Caco-2 (cell line): ENCODE measurements around the gene KPNA4. TPM values are rescaled to one million over a fixed set of nuclear protein-coding genes. Genes with fewer than 3 reads are reported as not detected.

ENCODE experiments used
- BruUV-seq: library from RNA; stranded (reverse); fragments of 400-500 nt; replicated peaks from 2 replicates; lab custom pipeline; 2021; lab: Mats Ljungman, UMichigan
- CTCF ChIA-PET: fragments of 300-600 bp; sonication (Branson Sonifier 250); formaldehyde crosslinking; loops from one replicate; lab custom pipeline; 2022; ENCODE audit warnings: antibody characterized with exemption; lab: Charles Lee
- POLR2A ChIA-PET: fragments of 300-600 bp; sonication (Branson Sonifier 250); formaldehyde crosslinking; loops from one replicate; lab custom pipeline; 2022; ENCODE audit warnings: antibody characterized with exemption; lab: Charles Lee
- DNase-seq, 2 experiments: peaks; one replicate each; pipeline versions ENCODE4 v3.0.0 to v3.0.0-alpha.2; 2020 to 2022
- H3K27me3 ChIP-seq: replicated peaks from 2 replicates; pipeline ENCODE4 v1.6.0; 2011; ENCODE audit warnings: low read length; ENCODE audit not compliant: control insufficient read depth, insufficient read depth
- H3K36me3 ChIP-seq: 2 replicates; pipeline ENCODE4 v1.5.1; 2011; ENCODE audit warnings: low read length; ENCODE audit not compliant: control insufficient read depth, insufficient read depth
- H3K4me1 ChIP-seq: fragments of 250-450 bp; sonication (Bioruptor Pico); 2 replicates; pipeline ENCODE4 v1.5.1; 2020; ENCODE audit warnings: mild to moderate bottlenecking
- H3K4me3 ChIP-seq: 2 replicates; pipeline ENCODE4 v1.5.1; 2011; ENCODE audit warnings: low read depth, mild to moderate bottlenecking, control low read depth, low read length
- H3K9me3 ChIP-seq: fragments of 250-450 bp; sonication (Bioruptor Pico); 2 replicates; pipeline ENCODE4 v1.5.1; 2020; ENCODE audit warnings: mild to moderate bottlenecking, moderate library complexity
- H3K27ac Mint-ChIP-seq: one replicate; pipeline ENCODE4 v1.8.0; 2022; ENCODE audit warnings: mixed read lengths; ENCODE audit not compliant: unreplicated experiment
- H3K27me3 Mint-ChIP-seq: one replicate; pipeline ENCODE4 v1.8.0; 2022; ENCODE audit warnings: mixed read lengths; ENCODE audit not compliant: insufficient read depth, unreplicated experiment
- H3K36me3 Mint-ChIP-seq: one replicate; pipeline ENCODE4 v1.8.0; 2022; ENCODE audit warnings: mild to moderate bottlenecking, mixed read lengths; ENCODE audit not compliant: insufficient read depth, unreplicated experiment
- H3K4me1 Mint-ChIP-seq: one replicate; pipeline ENCODE4 v1.8.0; 2022; ENCODE audit warnings: low read depth, mixed read lengths; ENCODE audit not compliant: unreplicated experiment
- H3K4me3 Mint-ChIP-seq: one replicate; pipeline ENCODE4 v1.8.0; 2022; ENCODE audit warnings: mild to moderate bottlenecking, moderate library complexity, mixed read lengths; ENCODE audit not compliant: unreplicated experiment
- H3K9me3 Mint-ChIP-seq: one replicate; pipeline ENCODE4 v1.8.0; 2022; ENCODE audit warnings: mixed read lengths; ENCODE audit not compliant: unreplicated experiment
- intact Hi-C: fragments of 100-400 bp; cut with micrococcal nuclease; formaldehyde crosslinking; loops from one replicate; pipeline ENCODE4 v1.10.0; 2022; ENCODE audit not compliant: unreplicated experiment
- total RNA-seq: library from RNA; stranded (reverse); gene quantifications from 2 replicates; pipeline ENCODE4 v1.2.3, GENCODE V29; 2022
- TF ChIP-seq, protein P1 (sequence below), 2 experiments: fragments of 200-600 bp in 1 of 2; IDR thresholded peaks; 1 replicate in 1 of 2; 2 replicates in 1 of 2; pipeline versions ENCODE4 v1.5.1 to v1.8.0; 2011 to 2022; ENCODE audit warnings: antibody characterized with exemption in 1 of 2, control low read depth in 1 of 2, inconsistent platforms in 1 of 2, low read depth in 1 of 2, low read length in 1 of 2, mild to moderate bottlenecking in 1 of 2, moderate library complexity in 1 of 2; ENCODE audit not compliant: insufficient read depth in 1 of 2, severe bottlenecking in 1 of 2, unreplicated experiment in 1 of 2

Gene KPNA4
- total RNA-seq, 1 experiment from 2014 or later: 60.5 TPM

DNA sequence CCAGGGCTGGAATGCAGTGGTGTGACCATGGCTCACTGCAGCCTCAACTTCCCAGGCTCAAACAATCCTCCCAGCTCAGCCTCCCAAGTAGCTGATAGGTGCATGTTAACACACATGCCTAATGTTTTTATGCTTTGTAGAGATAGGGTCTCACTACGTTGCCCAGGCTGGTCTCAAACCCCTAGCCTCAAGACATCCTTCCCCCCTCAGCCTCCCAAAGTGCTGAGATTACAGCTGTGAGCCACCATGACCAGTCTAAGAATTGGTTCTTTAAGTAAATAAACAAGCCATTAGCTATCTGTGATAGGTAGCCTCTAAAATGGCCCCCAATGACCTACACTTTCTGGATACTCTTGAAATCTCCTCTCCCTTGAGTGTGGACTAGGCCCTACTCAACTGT, 119.5 kb downstream of the KPNA4 start:
- Mint-ChIP-seq H3K27ac (no peak overlapping the region), H3K4me3 (no peak overlapping the region), H3K9me3 (no peaks in the 10 kb centered on the region), H3K27me3 (no peaks in the 10 kb centered on the region), H3K36me3 (peaks cover 9% of the 10 kb centered on the region), H3K4me1 (no peaks in the 10 kb centered on the region)
- H3K4me3 ChIP-seq: no peak overlapping the region
- CTCF ChIA-PET: interaction anchor here (0.6 kb wide), 1 partner anchor 516 kb away, joined by 4 read pairs; no protein-coding TSS in a partner anchor
- DNase-seq: no peak
- no peaks in the 10 kb centered on the region; the same call in 1 of the 2 replicates for H3K36me3 ChIP-seq
- no peaks in the 10 kb centered on the region for H3K27me3 ChIP-seq
- TF ChIP-seq, protein P1, sequence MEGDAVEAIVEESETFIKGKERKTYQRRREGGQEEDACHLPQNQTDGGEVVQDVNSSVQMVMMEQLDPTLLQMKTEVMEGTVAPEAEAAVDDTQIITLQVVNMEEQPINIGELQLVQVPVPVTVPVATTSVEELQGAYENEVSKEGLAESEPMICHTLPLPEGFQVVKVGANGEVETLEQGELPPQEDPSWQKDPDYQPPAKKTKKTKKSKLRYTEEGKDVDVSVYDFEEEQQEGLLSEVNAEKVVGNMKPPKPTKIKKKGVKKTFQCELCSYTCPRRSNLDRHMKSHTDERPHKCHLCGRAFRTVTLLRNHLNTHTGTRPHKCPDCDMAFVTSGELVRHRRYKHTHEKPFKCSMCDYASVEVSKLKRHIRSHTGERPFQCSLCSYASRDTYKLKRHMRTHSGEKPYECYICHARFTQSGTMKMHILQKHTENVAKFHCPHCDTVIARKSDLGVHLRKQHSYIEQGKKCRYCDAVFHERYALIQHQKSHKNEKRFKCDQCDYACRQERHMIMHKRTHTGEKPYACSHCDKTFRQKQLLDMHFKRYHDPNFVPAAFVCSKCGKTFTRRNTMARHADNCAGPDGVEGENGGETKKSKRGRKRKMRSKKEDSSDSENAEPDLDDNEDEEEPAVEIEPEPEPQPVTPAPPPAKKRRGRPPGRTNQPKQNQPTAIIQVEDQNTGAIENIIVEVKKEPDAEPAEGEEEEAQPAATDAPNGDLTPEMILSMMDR (IDR thresholded peaks at IDR 0.05; ENCODE audit: insufficient read depth in 1 of 2, low read depth in 1 of 2, low read length in 1 of 2, severe bottlenecking in 1 of 2, unreplicated experiment in 1 of 2): no peak
- H3K9me3 ChIP-seq: no peaks in the 10 kb centered on the region
- POLR2A ChIA-PET: no interaction called here
- intact Hi-C loops: no loop called here
- 0 out of 2 replicates have a peak, but pooled peaks cover 5% of the 10 kb centered on the region for H3K4me1 ChIP-seq
- no TSS peak for BruUV-seq

Other genes starting within 250 kb of the KPNA4 start
- gene IFT80, start 166.3 kb downstream of the KPNA4 start, total RNA-seq: 19.3 and 24.9 TPM in 2 replicates
- gene SMC4, start 165.9 kb downstream of the KPNA4 start, total RNA-seq: 133 and 136 TPM in 2 replicates
- 3.8 and 4.5 TPM in 2 replicates for gene TRIM59, start 115.8 kb downstream of the KPNA4 start, total RNA-seq
- 0.81 and 0.84 TPM in 2 replicates for gene ARL14, start 111.6 kb upstream of the KPNA4 start, total RNA-seq
- gene PPM1L, start 190.7 kb upstream of the KPNA4 start, total RNA-seq: 2.0 and 2.4 TPM in 2 replicates